Neutrophil (primary cell): ENCODE data around the gene TSSK6.

Experiments used
- H3K27ac ChIP-seq: fragments of 200-600 bp; sonication (generic); 2 replicates; pipeline ENCODE4 v1.5.1; 2016; ENCODE audit warnings: mild to moderate bottlenecking, moderate library complexity
- H3K27me3 ChIP-seq: fragments of 200-600 bp; sonication (generic); 2 replicates; pipeline ENCODE4 v1.6.0; 2016; ENCODE audit warnings: mild to moderate bottlenecking
- H3K36me3 ChIP-seq: fragments of 200-600 bp; sonication (generic); 2 replicates; pipeline ENCODE4 v1.5.1; 2017
- H3K4me1 ChIP-seq, 2 experiments: fragments of 200-600 bp in 1 of 2; sonication (generic) in 1 of 2; 1 replicate in 1 of 2; 2 replicates in 1 of 2; pipeline versions ENCODE4 v1.5.1 to v1.6.1; 2013 to 2016; ENCODE audit warnings: low read depth in 1 of 2, low read length in 1 of 2, mild to moderate bottlenecking in 1 of 2, moderate library complexity in 1 of 2; ENCODE audit not compliant: control insufficient read depth in 1 of 2, insufficient read depth in 1 of 2
- H3K4me3 ChIP-seq, 2 experiments: fragments of 200-600 bp in 1 of 2; sonication (generic) in 1 of 2; 1 replicate in 1 of 2; 2 replicates in 1 of 2; pipeline ENCODE4 v1.5.1; 2013 to 2016; ENCODE audit warnings: low read depth in 1 of 2, low read length in 1 of 2, mild to moderate bottlenecking in 1 of 2, moderate library complexity in 1 of 2
- H3K9me3 ChIP-seq: fragments of 200-600 bp; sonication (generic); 2 replicates; pipeline ENCODE4 v1.5.1; 2016
- TF ChIP-seq, protein P1 (sequence below): fragments of 200-600 bp; sonication (generic); IDR thresholded peaks from 2 replicates; pipeline ENCODE4 v1.5.1; 2016; ENCODE audit warnings: antibody characterized with exemption

TSSK6 gene

DNA sequence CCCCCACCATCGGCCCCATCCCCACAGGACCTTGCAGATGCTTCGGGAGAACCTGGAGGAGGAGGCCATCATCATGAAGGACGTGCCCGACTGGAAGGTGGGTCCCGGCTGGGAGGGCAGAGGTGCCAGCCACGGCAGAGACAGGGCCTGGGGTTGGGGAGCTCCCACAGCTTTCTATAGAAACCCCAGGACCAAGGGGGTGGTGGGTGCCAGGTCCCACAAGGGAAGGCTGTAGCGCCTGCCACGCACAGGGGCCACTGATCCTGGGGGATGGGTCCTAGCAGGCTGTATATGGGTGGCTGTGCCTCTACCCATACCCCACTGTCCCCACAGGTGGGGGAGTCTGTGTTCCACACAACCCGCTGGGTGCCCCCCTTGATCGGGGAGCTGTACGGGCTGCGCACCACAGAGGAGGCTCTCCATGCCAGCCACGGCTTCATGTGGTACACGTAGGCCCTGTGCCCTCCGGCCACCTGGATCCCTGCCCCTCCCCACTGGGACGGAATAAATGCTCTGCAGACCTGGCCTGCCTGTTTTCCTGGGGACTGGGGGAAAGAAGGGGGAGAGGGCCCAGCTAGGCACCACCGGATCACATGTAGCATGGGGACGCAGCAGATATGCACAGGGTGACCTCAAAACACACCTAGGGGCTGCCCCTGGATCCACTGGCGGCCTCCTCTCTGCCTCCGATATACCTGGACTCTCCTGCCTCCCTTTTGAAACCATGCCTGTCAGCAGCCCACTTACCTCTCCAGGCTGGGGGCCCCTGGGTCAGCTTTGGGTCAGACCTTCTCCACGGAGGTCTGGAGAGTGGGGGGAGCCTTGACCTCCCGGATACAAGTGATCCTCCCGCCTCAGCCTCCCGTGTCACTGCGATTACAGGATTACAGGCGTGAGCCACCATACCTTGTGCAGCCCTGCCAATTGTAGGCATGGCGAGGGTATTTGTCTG lies 12.6 kb upstream of the TSSK6 start:
- TF ChIP-seq, protein P1, sequence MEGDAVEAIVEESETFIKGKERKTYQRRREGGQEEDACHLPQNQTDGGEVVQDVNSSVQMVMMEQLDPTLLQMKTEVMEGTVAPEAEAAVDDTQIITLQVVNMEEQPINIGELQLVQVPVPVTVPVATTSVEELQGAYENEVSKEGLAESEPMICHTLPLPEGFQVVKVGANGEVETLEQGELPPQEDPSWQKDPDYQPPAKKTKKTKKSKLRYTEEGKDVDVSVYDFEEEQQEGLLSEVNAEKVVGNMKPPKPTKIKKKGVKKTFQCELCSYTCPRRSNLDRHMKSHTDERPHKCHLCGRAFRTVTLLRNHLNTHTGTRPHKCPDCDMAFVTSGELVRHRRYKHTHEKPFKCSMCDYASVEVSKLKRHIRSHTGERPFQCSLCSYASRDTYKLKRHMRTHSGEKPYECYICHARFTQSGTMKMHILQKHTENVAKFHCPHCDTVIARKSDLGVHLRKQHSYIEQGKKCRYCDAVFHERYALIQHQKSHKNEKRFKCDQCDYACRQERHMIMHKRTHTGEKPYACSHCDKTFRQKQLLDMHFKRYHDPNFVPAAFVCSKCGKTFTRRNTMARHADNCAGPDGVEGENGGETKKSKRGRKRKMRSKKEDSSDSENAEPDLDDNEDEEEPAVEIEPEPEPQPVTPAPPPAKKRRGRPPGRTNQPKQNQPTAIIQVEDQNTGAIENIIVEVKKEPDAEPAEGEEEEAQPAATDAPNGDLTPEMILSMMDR = no peak
- no peaks in the 10 kb centered on the region for H3K27me3 ChIP-seq
- no peak overlapping the region for H3K4me3 ChIP-seq
- no peaks in the 10 kb centered on the region for H3K9me3 ChIP-seq
- H3K4me1 ChIP-seq = peaks cover 0 to 8% of the 10 kb centered on the region in 2 experiments
- H3K27ac ChIP-seq = no peak overlapping the region
- peaks cover 50% of the 10 kb centered on the region for H3K36me3 ChIP-seq

DNA sequence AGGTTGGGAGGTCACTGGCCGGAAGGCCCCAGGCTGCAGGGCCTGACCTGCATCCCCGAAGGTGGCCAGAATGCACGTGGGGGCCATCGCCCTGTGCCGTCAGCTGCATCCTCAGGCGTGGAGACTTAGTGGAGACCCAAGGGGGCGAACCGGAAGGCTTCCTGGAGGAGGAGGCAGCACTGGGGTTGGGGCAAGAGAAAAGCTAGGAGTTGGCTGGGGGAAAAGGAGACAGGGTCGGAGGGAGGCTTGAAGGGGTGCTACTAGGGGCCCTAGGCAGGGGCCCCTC lies 12.0 kb upstream of the TSSK6 start:
- H3K36me3 ChIP-seq = peaks cover 50% of the 10 kb centered on the region
- TF ChIP-seq, protein P1 = no peak
- H3K27ac ChIP-seq = no peak overlapping the region
- H3K4me3 ChIP-seq = no peak overlapping the region
- H3K9me3 ChIP-seq = no peaks in the 10 kb centered on the region
- H3K27me3 ChIP-seq = no peaks in the 10 kb centered on the region
- peaks cover 0 to 5% of the 10 kb centered on the region in 2 experiments for H3K4me1 ChIP-seq

GRCh38 chr19:19526581-19527370 lies 11.4 kb upstream of the TSSK6 start:
- Histone ChIP-seq H3K36me3 (peaks cover 50% of the 10 kb centered on the region), H3K9me3 (no peaks in the 10 kb centered on the region), H3K27me3 (no peaks in the 10 kb centered on the region), H3K4me1 (no peaks in the 10 kb centered on the region), H3K4me3 (no peak overlapping the region), H3K27ac (no peak overlapping the region)
- TF ChIP-seq, protein P1 = no peak

- TF ChIP-seq, protein P1 = no peak
- Histone ChIP-seq H3K4me1 (no peaks in the 10 kb centered on the region), H3K36me3 (peaks cover 50% of the 10 kb centered on the region), H3K9me3 (no peaks in the 10 kb centered on the region), H3K27me3 (no peaks in the 10 kb centered on the region), H3K4me3 (no peak overlapping the region), H3K27ac (no peak overlapping the region)
Measured at GRCh38 chr19:19525611-19526380, 10.4 kb upstream of the TSSK6 start.

DNA sequence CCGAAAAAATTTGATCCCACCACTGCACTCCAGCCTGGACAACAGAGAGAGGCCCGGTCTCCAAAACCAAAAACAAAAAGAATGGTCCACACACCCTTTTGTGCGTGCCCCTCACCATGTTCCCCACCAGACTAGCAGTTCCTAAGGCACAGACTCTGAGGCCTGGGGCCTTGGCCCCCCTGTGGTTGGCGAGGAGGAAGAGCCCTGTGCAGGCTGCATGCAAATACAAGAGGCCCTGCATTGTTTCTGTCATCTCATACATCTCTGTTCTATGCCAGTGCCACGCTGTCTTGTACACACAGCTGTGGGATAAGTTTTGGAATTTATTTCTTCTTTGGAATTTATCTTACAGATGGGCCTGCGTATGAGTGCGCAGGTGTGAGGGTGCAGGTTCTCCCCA lies 8.7 kb upstream of the TSSK6 start:
- no peaks in the 10 kb centered on the region for H3K27me3 ChIP-seq
- peaks cover 40% of the 10 kb centered on the region for H3K36me3 ChIP-seq
- H3K4me3 ChIP-seq = no peak overlapping the region
- H3K4me1 ChIP-seq = no peaks in the 10 kb centered on the region
- H3K27ac ChIP-seq = no peak overlapping the region
- no peaks in the 10 kb centered on the region for H3K9me3 ChIP-seq
- TF ChIP-seq, protein P1 = no peak
